IgD-negative memory B cell (primary cell): ENCODE results near the gene TRAPPC10. TPM values are rescaled to one million over a fixed set of nuclear protein-coding genes. Genes with fewer than 3 reads are reported as not detected.

Source experiments
- H3K27ac Mint-ChIP-seq, 3 donors: one replicate each; pipeline ENCODE4 v1.8.0; 2020 to 2022; ENCODE audit warnings: mild to moderate bottlenecking in 3 of 3, mixed read lengths in 3 of 3, moderate library complexity in 1 of 3
- H3K27me3 Mint-ChIP-seq: one replicate; pipeline ENCODE4 v1.8.0; 2021; ENCODE audit warnings: mixed read lengths
- H3K36me3 Mint-ChIP-seq: one replicate; pipeline ENCODE4 v1.8.0; 2020; ENCODE audit warnings: mild to moderate bottlenecking, mixed read lengths
- H3K4me1 Mint-ChIP-seq, 3 donors: one replicate each; pipeline ENCODE4 v1.8.0; 2020 to 2022; ENCODE audit warnings: mixed read lengths in 3 of 3, mild to moderate bottlenecking in 1 of 3
- H3K4me3 Mint-ChIP-seq, 4 donors: one replicate each; pipeline ENCODE4 v1.8.0; 2020 to 2022; ENCODE audit warnings: mild to moderate bottlenecking in 4 of 4, mixed read lengths in 4 of 4, moderate library complexity in 3 of 4
- H3K9me3 Mint-ChIP-seq, 3 donors: one replicate each; pipeline ENCODE4 v1.8.0; 2020 to 2021; ENCODE audit warnings: mixed read lengths in 3 of 3, mild to moderate bottlenecking in 1 of 3
- polyA plus RNA-seq: library from polyadenylated mRNA; unstranded; fragments of 300-500 nt; fragmentation: Illumina TruSeq; gene quantifications from one replicate; pipeline ENCODE4 v1.2.3, GENCODE V29; 2021

The TRAPPC10 gene
- polyA plus RNA-seq, 1 donor from 2014 or later, result 17.9 TPM

DNA sequence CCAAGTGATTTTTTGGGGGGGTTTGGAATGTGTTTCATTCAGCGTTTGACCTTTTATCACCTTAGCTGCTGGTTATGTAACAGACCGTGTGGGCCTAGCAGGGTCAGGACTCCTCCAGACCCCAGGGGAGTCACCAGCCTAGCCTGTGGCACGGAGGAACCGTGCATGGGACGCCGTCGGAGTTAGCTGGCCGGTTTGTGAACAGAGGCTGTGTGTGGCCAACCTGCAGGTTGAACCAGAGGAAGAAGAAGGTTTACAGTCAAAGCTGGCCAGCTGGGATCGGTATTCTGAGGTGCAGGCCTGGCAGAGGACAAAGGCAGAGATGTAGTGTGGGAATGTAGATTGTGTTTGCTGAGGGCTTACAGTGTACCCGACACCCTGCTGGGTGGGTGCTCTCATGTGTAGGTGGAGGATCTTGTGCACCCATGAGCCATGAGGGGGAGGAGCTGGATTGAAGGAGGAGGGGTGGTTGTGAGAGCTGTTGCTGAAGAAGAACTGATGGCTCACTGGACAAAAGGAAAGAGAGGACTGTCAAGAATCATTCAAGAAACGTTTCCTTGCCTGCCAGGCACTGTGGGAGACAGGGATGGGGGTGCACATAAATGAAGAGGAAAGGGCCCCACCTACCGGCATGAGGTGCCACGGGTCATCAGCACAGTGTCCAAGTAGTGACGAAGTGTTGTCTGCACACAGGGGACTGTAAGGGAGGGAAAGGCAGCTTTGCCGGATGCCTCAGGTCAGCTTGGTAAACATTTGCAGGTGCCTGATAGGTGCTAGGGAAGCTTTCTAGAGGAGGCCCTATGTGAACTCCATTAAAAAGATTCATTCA lies 55.1 kb downstream of the TRAPPC10 start:
- H3K9me3 Mint-ChIP-seq, result no peaks in the 10 kb centered on the region
- H3K27ac Mint-ChIP-seq, result peak overlapping the region; percentile 12 to 59 (median 47)
- no peak overlapping the region for H3K4me3 Mint-ChIP-seq
- peaks cover 0 to 16% (median 16%) of the 10 kb centered on the region in 3 donors for H3K4me1 Mint-ChIP-seq
- H3K27me3 Mint-ChIP-seq, result no peaks in the 10 kb centered on the region
- H3K36me3 Mint-ChIP-seq, result peaks cover 3% of the 10 kb centered on the region

DNA sequence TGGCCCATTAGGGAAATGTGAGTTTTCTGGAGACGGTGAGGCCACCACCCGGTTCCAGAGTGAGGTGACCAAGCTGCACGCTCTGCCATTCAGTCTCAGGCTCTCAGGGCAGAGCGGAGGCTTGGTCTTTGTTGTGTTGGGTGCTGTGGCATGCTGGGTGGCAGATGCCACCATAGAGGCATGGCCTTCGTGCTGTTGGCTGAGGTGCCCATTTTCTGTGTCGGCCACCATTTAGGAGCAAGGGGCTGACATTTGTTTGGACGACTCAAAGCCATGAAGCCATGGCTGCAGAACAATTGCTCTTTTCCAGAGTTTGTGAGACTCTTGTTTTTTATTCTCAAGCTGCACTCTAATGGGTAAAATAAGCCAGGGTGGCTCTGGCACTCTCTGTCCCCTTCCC lies 58.3 kb downstream of the TRAPPC10 start:
- no peak overlapping the region for H3K4me3 Mint-ChIP-seq
- no peaks in the 10 kb centered on the region for H3K9me3 Mint-ChIP-seq
- peaks cover 2% of the 10 kb centered on the region for H3K36me3 Mint-ChIP-seq
- peaks cover 0 to 8% (median 7%) of the 10 kb centered on the region in 3 donors for H3K4me1 Mint-ChIP-seq
- H3K27ac Mint-ChIP-seq, result peak overlapping the region in 2 of 3 donors; percentile 6 to 53
- H3K27me3 Mint-ChIP-seq, result no peaks in the 10 kb centered on the region

DNA sequence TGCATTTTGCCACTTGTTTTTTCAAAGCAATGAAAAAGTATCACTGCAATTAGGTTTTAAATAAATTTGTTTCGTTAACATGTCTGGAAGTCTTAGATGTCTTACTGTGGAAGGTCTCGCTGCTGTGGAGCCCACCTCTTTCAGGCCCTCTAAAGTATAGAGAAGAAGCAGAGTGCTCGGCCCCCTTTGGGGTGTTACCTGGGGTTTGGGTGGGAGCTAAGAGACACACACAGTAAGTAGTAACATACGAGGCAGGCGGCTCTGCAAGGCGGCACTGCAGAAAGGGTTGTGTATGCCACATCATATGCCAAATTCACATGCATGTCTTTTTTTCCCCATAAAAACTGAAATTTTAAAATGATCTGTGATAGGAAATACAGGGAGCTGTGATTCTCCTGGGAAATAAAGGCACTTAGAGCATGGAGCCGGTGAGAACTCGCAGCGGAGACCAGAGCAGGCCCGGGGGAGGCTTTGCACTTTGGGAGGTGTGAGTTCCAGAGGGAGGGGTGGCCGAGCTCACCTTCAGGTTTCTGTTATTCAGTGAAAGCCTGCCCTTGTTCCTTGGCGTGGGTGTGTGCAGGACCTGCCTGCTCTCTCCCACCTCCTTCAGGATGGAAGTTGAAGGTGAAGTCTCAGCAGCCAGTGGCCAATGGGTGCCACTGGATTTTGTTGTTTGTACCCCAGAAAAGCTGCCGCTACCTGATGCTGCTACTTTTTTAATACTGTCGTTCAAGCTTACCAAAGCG lies 59.4 kb downstream of the TRAPPC10 start:
- peaks cover 0 to 3% (median 2%) of the 10 kb centered on the region in 3 donors for H3K4me1 Mint-ChIP-seq
- no peak overlapping the region for H3K4me3 Mint-ChIP-seq
- H3K27ac Mint-ChIP-seq, result peak overlapping the region; percentile 6 to 59 (median 59)
- H3K9me3 Mint-ChIP-seq, result no peaks in the 10 kb centered on the region
- H3K27me3 Mint-ChIP-seq, result no peaks in the 10 kb centered on the region
- peaks cover 2% of the 10 kb centered on the region for H3K36me3 Mint-ChIP-seq

DNA sequence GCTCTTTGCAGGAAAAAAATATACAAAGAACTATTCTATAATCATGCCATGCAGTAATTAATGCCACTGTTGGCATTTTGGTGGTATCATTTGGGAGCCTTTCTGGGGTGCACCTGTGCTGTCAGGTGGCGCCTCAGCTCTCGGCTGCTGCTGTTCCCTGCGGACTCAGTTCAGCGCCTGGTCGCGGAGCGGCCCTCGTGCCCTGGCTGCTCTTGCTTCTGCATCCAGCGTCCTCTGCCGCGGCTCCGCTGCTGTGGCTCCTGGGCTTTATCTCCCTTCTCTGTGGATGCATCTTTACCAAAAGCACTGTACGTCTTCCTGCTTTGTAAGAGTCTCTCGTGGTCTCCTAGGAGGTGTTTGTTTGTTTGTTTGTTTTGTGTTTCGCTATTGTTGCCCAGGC lies 60.0 kb downstream of the TRAPPC10 start:
- peak overlapping the region in 1 of 3 donors; percentile 59 for H3K27ac Mint-ChIP-seq
- no peaks in the 10 kb centered on the region for H3K27me3 Mint-ChIP-seq
- H3K4me3 Mint-ChIP-seq, result no peak overlapping the region
- H3K9me3 Mint-ChIP-seq, result no peaks in the 10 kb centered on the region
- peaks cover 0 to 2% (median 1%) of the 10 kb centered on the region in 3 donors for H3K4me1 Mint-ChIP-seq
- peaks cover 2% of the 10 kb centered on the region for H3K36me3 Mint-ChIP-seq

DNA sequence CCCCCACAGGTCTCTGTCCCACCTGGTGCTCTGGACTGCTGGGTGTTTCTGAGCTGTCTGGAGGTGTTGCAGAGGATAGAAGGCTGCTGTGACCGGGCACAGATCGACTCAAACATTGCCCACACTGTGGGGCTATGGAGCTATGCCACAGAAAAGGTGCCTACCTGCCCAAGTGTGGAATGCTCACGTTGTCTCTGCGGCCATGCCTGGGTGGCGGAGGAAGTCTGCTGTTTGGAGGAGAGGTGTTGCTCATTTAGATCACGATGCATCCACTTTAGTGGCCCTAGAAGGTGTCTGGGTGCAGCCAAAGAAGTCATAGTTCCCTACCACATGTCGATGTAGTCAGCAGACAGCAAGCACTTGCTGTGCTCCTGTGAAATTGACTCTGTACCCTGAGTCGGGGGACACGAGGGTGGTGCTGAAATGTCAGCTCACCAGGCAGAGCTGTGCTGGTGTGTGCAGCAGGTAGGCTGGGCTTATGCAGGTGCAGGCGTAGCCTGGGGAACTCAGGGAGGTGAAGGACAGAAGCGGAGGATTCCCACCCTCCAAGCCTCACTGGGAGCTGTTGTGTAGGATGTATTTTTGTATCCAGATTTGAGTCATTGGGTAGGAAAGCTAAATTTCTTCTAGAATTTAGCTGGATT lies 62.3 kb downstream of the TRAPPC10 start:
- Mint-ChIP-seq H3K27me3 (no peaks in the 10 kb centered on the region), H3K4me3 (no peak overlapping the region), H3K27ac (peak overlapping the region in 1 of 3 donors; percentile 89), H3K4me1 (peaks cover 0 to 2% (median 0%) of the 10 kb centered on the region in 3 donors), H3K9me3 (no peaks in the 10 kb centered on the region), H3K36me3 (no peaks in the 10 kb centered on the region)

DNA sequence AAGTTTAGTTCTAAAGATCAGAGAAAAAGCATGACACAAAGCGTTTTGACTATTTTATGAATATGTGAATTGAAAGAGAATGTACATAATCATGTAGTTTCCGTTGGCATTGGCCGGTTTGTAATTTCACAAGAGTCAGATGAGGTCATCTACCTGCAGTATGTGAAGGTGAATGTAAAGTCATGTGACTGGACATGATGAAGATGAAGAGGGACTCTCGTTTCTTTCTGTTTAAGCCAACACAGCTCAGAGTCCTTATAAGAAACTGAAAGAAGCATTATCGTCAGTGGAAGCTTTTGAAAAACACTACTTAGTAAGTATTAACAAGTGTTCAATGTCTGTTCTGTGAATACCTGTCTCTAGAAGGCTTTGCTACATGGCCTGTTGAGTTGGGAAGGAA lies 64.2 kb downstream of the TRAPPC10 start:
- Mint-ChIP-seq H3K27ac (peak overlapping the region in 1 of 3 donors; percentile 13), H3K4me1 (peaks cover 0 to 2% (median 0%) of the 10 kb centered on the region in 3 donors), H3K9me3 (no peaks in the 10 kb centered on the region), H3K4me3 (no peak overlapping the region), H3K36me3 (no peaks in the 10 kb centered on the region), H3K27me3 (no peaks in the 10 kb centered on the region)

DNA sequence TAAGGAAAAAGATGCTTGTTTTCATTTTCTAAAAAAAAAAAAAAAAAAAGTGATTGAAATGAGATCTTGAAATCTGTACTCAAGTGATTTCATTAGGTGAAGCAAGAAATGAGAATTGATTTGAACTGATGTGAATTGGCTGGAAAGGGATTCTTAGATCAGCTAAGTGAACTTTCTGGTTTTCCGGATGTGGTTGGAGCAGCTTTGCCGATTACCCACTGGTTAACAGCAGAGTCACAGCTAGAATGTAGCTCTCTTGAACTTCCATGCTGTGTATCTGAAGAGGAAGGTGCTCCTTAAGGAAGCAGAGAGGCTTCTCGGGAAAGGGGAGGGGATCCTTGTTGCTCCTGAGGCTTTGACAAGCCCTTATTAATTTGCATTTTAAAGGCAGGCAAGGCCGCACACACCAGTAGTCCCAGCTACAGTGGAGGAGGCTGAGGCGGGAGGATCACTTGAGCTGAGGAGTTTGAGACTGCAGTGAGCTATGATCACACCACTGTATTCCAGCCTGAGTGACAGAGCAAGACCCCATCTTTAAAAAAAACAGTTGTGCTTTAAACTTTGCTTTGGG lies 66.4 kb downstream of the TRAPPC10 start:
- no peaks in the 10 kb centered on the region for H3K36me3 Mint-ChIP-seq
- peak overlapping the region in 1 of 3 donors; percentile 16 for H3K27ac Mint-ChIP-seq
- H3K9me3 Mint-ChIP-seq, result no peaks in the 10 kb centered on the region
- peaks cover 0 to 6% (median 3%) of the 10 kb centered on the region in 3 donors for H3K4me1 Mint-ChIP-seq
- no peaks in the 10 kb centered on the region for H3K27me3 Mint-ChIP-seq
- peak overlapping the region in 1 of 4 donors; percentile 54 for H3K4me3 Mint-ChIP-seq

DNA sequence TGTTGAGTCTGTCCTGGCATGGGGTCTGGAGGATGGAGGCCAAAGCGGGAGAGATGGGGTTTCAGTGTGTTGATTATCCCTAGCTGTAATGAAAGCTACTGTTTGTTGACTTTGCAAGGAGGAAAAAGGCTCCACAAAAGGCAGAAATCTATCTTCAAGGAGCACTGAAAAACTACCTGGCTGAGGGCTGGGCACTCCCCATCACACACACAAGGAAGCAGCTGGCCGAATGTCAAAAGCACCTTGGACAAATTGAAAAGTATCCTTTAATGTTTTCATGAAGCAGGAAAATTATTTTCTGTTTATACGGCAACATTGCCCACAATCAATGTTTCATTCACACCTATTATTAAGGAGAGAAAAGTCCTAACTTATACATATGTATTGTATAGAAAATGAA lies 67.3 kb downstream of the TRAPPC10 start:
- H3K4me3 Mint-ChIP-seq, result no peak overlapping the region
- H3K4me1 Mint-ChIP-seq, result peaks cover 0 to 6% (median 4%) of the 10 kb centered on the region in 3 donors
- H3K27me3 Mint-ChIP-seq, result no peaks in the 10 kb centered on the region
- peak overlapping the region in 1 of 3 donors; percentile 57 for H3K27ac Mint-ChIP-seq
- H3K9me3 Mint-ChIP-seq, result no peaks in the 10 kb centered on the region
- no peaks in the 10 kb centered on the region for H3K36me3 Mint-ChIP-seq

DNA sequence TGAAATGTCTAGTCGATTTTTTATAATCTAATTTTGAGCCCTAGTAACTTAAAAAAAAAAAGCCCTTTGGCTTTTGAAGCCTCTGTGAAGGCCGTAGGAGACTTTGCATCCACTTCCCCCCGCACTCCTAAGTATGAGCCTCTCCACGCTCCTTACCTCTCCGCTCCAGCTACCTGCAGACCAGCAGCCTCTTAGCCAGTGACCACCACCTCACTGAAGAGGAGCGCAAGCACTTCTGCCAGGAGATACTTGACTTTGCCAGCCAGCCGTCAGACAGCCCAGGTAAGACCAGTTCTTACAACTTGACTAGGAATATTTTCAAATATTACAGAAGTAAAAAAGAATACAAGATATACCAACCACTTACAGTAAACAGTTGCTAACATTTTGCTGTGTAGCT lies 67.7 kb downstream of the TRAPPC10 start:
- no peaks in the 10 kb centered on the region for H3K9me3 Mint-ChIP-seq
- H3K27ac Mint-ChIP-seq, result peak overlapping the region in 1 of 3 donors; percentile 57
- H3K4me1 Mint-ChIP-seq, result peaks cover 0 to 6% (median 4%) of the 10 kb centered on the region in 3 donors
- no peaks in the 10 kb centered on the region for H3K27me3 Mint-ChIP-seq
- peaks cover under 1% of the 10 kb centered on the region for H3K36me3 Mint-ChIP-seq
- H3K4me3 Mint-ChIP-seq, result no peak overlapping the region

DNA sequence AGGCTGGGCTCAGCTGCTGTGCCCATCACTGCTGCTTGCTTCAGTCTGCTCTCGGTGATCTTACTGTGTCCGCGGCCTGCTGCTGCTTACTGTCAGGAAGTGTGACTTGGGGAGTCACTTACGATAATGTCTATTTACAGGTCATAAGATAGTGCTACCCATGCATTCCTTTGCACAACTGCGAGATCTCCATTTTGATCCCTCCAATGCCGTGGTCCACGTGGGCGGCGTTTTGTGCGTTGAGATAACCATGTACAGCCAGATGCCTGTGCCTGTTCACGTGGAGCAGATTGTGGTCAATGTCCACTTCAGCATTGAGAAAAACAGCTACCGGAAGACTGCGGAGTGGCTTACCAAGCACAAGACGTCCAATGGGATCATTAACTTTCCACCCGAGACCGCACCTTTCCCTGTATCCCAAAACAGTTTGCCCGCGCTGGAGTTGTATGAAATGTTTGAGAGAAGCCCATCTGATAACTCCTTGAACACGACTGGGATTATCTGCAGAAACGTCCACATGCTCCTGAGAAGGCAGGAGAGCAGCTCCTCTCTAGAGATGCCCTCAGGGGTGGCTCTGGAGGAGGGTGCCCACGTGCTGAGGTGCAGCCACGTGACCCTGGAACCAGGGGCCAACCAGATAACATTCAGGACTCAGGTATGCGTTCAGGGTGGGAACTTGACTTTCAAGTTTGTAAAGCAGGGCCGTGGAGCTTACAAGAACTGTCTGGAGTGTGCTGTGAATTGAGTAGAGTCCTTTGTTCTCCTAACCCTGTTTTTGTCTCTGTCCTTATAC lies 70.7 kb downstream of the TRAPPC10 start:
- peaks cover 3% of the 10 kb centered on the region for H3K36me3 Mint-ChIP-seq
- no peak overlapping the region for H3K4me3 Mint-ChIP-seq
- no peaks in the 10 kb centered on the region for H3K9me3 Mint-ChIP-seq
- peaks cover 0 to 8% (median 6%) of the 10 kb centered on the region in 3 donors for H3K4me1 Mint-ChIP-seq
- H3K27me3 Mint-ChIP-seq, result no peaks in the 10 kb centered on the region
- H3K27ac Mint-ChIP-seq, result peak overlapping the region in 2 of 3 donors; percentile 47 to 76

DNA sequence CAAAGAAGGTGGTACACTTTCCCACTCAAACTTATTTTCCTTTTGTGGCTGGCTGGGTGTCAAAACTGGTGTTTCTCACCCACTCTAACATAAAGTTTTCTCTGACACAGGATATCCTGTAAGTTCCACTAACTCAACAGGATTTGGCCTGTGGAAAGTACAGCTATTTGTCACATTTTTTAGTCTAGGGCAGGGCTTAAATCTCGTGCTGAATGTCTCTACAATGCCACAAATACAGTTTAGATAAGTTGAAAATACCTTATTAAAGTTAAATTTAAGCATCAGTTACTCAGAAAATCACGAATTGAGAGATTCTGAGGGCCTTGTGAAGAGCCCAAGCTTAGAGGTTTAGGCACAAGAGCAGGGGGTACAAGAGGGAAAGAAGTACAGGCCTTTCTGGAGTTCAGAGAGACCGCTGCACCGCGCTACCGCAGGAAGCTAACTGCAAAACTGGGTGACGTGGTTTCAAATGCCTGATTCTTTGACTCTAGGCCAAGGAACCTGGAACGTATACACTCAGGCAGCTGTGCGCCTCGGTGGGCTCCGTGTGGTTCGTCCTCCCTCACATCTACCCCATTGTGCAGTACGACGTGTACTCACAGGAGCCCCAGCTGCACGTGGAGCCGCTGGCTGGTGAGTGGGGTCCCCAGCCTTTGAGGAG lies 71.7 kb downstream of the TRAPPC10 start:
- H3K27me3 Mint-ChIP-seq, result no peaks in the 10 kb centered on the region
- H3K4me3 Mint-ChIP-seq, result peak overlapping the region in 1 of 4 donors; percentile 70
- no peaks in the 10 kb centered on the region for H3K9me3 Mint-ChIP-seq
- H3K36me3 Mint-ChIP-seq, result peaks cover 3% of the 10 kb centered on the region
- peak overlapping the region; percentile 20 to 76 (median 39) for H3K27ac Mint-ChIP-seq
- H3K4me1 Mint-ChIP-seq, result peaks cover 0 to 13% (median 11%) of the 10 kb centered on the region in 3 donors

DNA sequence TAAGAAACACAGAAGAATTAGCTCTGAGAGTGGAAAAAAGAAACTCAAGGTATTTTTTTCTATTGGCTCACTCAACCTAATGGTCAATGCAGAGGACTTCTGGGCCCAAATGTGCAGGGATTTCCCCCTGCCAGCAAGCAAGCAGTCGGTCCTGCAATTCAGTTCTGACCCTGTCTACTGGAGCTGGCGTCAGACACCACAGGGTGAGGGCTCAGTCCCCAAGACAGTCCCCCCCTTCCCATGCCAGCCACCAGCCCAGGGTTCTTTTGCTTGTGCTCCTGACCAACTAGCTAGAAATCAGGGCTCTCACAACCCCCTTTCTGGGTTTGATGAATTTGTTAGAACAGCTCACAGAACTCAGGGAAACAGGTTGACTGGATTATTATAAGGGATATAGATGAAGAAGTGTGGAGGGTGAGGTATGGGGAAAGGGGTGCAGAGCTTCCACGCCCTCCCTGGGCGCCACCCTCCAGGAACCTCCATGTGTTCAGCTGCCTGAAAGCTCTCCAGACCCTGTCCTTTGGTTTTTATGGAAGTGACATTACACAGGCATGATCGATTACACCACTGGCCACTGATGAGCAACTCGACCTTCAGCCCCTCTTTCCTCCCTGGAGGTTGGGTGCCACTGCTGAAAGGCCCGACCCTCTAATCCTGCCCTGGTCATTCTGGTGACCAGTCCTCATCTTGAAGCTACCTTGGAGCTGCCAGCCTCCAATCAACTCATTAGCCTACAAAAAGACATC lies 72.6 kb downstream of the TRAPPC10 start:
- Mint-ChIP-seq H3K27me3 (no peaks in the 10 kb centered on the region), H3K9me3 (no peaks in the 10 kb centered on the region), H3K27ac (peak overlapping the region; percentile 20 to 46 (median 31)), H3K36me3 (peaks cover 3% of the 10 kb centered on the region), H3K4me3 (no peak overlapping the region), H3K4me1 (peaks cover 7 to 21% (median 18%) of the 10 kb centered on the region in 3 donors)
